ENCODE data around the gene TCF23. TPM values are rescaled to one million over a fixed set of nuclear protein-coding genes. Genes with fewer than 3 reads are reported as not detected.
"Not testable (repeated sequence)": the region's sequence is repeated elsewhere in the genome, so short reads cannot be mapped to it uniquely, and the experiment has no call there.

The TCF23 gene
- total RNA-seq, 1 experiment from 2014 or later: not detected

DNA sequence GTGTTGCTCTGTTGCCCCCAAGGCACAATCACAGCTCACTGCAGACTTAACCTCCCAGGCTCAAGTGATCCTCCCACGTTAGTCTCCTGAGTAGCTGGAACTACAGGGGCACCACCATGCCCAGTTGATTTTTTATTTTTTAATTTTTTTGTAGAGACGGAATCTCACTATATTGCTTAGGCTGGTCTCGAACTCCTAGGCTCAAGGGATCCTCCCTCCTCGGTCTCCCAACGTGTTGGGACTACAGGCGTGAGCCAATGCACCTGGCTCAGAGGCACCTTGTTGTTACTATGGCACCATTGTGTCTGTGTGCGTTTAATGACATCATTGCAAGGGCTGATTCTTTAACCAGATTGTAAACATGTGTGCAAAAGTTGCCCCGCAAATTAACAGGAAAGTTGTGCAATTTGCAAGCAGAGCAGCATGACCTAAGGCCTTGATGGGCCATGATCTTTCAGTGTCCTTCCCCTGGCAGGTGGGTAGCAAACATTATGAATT, 22.6 kb downstream of the TCF23 start:
- intact Hi-C loops (cut with micrococcal nuclease; ENCODE audit: unreplicated experiment): no loop called here
- no peak for TF ChIP-seq EZH2 (IDR thresholded peaks at IDR 0.05; ENCODE audit: borderline replicate concordance, low read depth, low read length, poor library complexity, severe bottlenecking)
- TF ChIP-seq, protein P1, sequence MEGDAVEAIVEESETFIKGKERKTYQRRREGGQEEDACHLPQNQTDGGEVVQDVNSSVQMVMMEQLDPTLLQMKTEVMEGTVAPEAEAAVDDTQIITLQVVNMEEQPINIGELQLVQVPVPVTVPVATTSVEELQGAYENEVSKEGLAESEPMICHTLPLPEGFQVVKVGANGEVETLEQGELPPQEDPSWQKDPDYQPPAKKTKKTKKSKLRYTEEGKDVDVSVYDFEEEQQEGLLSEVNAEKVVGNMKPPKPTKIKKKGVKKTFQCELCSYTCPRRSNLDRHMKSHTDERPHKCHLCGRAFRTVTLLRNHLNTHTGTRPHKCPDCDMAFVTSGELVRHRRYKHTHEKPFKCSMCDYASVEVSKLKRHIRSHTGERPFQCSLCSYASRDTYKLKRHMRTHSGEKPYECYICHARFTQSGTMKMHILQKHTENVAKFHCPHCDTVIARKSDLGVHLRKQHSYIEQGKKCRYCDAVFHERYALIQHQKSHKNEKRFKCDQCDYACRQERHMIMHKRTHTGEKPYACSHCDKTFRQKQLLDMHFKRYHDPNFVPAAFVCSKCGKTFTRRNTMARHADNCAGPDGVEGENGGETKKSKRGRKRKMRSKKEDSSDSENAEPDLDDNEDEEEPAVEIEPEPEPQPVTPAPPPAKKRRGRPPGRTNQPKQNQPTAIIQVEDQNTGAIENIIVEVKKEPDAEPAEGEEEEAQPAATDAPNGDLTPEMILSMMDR (conservative IDR thresholded peaks at IDR 0.05; ENCODE audit: low read depth, low read length): no peak
- ChIA-PET CTCF (interaction anchor here (0.6 kb wide), 1 partner anchor 13 kb away, joined by 3 read pairs; no protein-coding TSS in a partner anchor), POLR2A (ENCODE audit: low non-redundant PET) (no interaction called here)
- Histone ChIP-seq H3K4me1 (ENCODE audit: insufficient read depth, low read length, poor library complexity, severe bottlenecking) (no peaks in the 10 kb centered on the region), H3K27ac (ENCODE audit: low read depth, low read length, poor library complexity, severe bottlenecking) (no peak overlapping the region), H3K9me3 (ENCODE audit: low read depth, low read length, poor library complexity, severe bottlenecking) (no peaks in the 10 kb centered on the region), H3K27me3 (replicated peaks; ENCODE audit: insufficient read depth, low read depth, low read length, poor library complexity) (no peaks in the 10 kb centered on the region), H3K36me3 (ENCODE audit: insufficient read depth, low read length, poor library complexity, severe bottlenecking) (no peaks in the 10 kb centered on the region), H3K4me3 (ENCODE audit: low read depth, low read length, poor library complexity, severe bottlenecking) (no peak overlapping the region)
- no TSS peak for BruUV-seq (replicated peaks)
- no peak for DNase-seq (ENCODE audit: low spot score)

DNA sequence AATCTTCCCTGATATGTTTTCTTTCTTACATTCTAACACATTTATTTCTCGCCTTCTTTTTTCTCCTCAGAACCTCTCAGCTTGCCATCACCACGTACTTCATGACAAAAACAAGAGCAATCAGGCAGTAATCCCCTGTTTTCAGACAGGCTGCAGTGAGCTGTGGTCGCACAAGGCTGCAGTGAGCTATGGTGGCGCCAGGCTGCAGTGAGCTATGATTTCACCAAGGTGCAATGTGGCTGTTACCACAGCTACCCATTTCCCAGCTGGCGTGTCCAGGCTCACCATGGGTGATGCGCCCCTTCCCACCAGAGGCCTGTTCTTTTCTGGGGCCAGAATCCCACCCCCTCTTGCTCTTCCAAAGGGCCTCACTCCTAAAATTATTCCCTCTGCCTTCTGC, 25.8 kb downstream of the TCF23 start:
- Histone ChIP-seq H3K27me3 (replicated peaks; ENCODE audit: insufficient read depth, low read depth, low read length, poor library complexity) (no peaks in the 10 kb centered on the region), H3K4me1 (ENCODE audit: insufficient read depth, low read length, poor library complexity, severe bottlenecking) (no peaks in the 10 kb centered on the region), H3K9me3 (ENCODE audit: low read depth, low read length, poor library complexity, severe bottlenecking) (no peaks in the 10 kb centered on the region), H3K27ac (ENCODE audit: low read depth, low read length, poor library complexity, severe bottlenecking) (no peak overlapping the region), H3K4me3 (ENCODE audit: low read depth, low read length, poor library complexity, severe bottlenecking) (no peak overlapping the region), H3K36me3 (ENCODE audit: insufficient read depth, low read length, poor library complexity, severe bottlenecking) (no peaks in the 10 kb centered on the region)
- intact Hi-C loops (cut with micrococcal nuclease; ENCODE audit: unreplicated experiment): no loop called here
- no peak for TF ChIP-seq EZH2 (IDR thresholded peaks at IDR 0.05; ENCODE audit: borderline replicate concordance, low read depth, low read length, poor library complexity, severe bottlenecking)
- TF ChIP-seq, protein P1 (conservative IDR thresholded peaks at IDR 0.05; ENCODE audit: low read depth, low read length): no peak
- ChIA-PET POLR2A (ENCODE audit: low non-redundant PET) (no interaction called here), CTCF (no interaction called here)
- BruUV-seq (replicated peaks): no TSS peak
- no peak for DNase-seq (ENCODE audit: low spot score)

DNA sequence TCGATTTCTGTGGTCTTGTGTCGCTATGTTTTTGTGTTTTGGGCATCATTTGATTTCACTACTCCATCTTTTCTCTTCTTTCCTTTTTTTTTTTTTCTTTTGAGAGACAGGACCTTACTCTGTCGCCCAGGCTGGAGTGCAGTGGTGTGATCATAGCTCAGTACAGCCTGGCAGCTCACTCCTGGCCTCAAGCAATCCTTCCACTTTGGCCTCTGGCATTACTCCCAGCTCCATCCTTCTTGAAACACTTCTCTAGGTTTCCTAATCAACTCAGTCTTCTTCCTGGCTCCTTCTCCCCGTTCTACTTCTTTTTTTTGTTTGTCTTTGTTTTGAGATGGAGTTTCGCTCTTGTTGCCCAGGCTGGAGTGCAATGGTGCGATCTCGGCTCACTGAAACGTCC, 26.5 kb downstream of the TCF23 start:
- POLR2A ChIA-PET (ENCODE audit: low non-redundant PET): no interaction called here
- BruUV-seq (replicated peaks): no TSS peak

DNA sequence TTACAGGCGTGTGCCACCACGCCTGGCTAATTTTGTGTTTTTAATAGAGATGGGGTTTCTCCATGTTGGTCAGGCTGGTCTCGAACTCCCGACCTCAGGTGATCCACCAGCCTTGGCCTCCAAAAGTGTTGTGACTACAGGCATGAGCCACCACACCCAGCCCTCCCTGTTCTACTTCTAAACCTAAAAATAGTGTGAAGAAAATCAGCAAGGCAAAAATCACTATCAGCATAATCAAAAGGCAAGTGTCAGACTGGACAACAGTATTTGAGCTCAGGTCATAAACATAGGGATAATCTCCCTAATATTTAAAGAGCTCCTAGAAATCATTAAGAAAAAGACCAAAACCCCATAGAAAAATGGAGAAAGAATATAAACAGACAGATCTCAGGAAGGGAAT, 27.0 kb downstream of the TCF23 start:
- H3K4me1 ChIP-seq (ENCODE audit: insufficient read depth, low read length, poor library complexity, severe bottlenecking); BruUV-seq (replicated peaks); DNase-seq (ENCODE audit: low spot score); H3K27ac ChIP-seq (ENCODE audit: low read depth, low read length, poor library complexity, severe bottlenecking); H3K36me3 ChIP-seq (ENCODE audit: insufficient read depth, low read length, poor library complexity, severe bottlenecking); H3K9me3 ChIP-seq (ENCODE audit: low read depth, low read length, poor library complexity, severe bottlenecking); H3K4me3 ChIP-seq (ENCODE audit: low read depth, low read length, poor library complexity, severe bottlenecking); H3K27me3 ChIP-seq (replicated peaks; ENCODE audit: insufficient read depth, low read depth, low read length, poor library complexity); intact Hi-C loops (cut with micrococcal nuclease; ENCODE audit: unreplicated experiment): not testable (repeated sequence)
- CTCF ChIA-PET: interaction anchor here (0.6 kb wide), 1 partner anchor 16 kb away, joined by 3 read pairs; no protein-coding TSS in a partner anchor
- POLR2A ChIA-PET (ENCODE audit: low non-redundant PET): interaction anchor here (0.7 kb wide), 1 partner anchor 67 kb away, joined by 3 read pairs; no protein-coding TSS in a partner anchor

More for the DNA sequence above, 26.5 kb downstream of the TCF23 start:
- no peak for DNase-seq (ENCODE audit: low spot score)
- Histone ChIP-seq H3K4me3 (ENCODE audit: low read depth, low read length, poor library complexity, severe bottlenecking) (no peak overlapping the region), H3K9me3 (ENCODE audit: low read depth, low read length, poor library complexity, severe bottlenecking) (no peaks in the 10 kb centered on the region), H3K27me3 (replicated peaks; ENCODE audit: insufficient read depth, low read depth, low read length, poor library complexity) (no peaks in the 10 kb centered on the region), H3K27ac (ENCODE audit: low read depth, low read length, poor library complexity, severe bottlenecking) (no peak overlapping the region), H3K4me1 (ENCODE audit: insufficient read depth, low read length, poor library complexity, severe bottlenecking) (peaks cover 3% of the 10 kb centered on the region), H3K36me3 (ENCODE audit: insufficient read depth, low read length, poor library complexity, severe bottlenecking) (no peaks in the 10 kb centered on the region)
- TF ChIP-seq EZH2 (IDR thresholded peaks at IDR 0.05; ENCODE audit: borderline replicate concordance, low read depth, low read length, poor library complexity, severe bottlenecking): no peak
- CTCF ChIA-PET: interaction anchor here (0.6 kb wide), 1 partner anchor 16 kb away, joined by 3 read pairs; no protein-coding TSS in a partner anchor
- intact Hi-C loops (cut with micrococcal nuclease; ENCODE audit: unreplicated experiment): no loop called here

Measured in A673 (cell line).